HEK293 (cell line): Measurements from ENCODE around the gene CAT.

Experiments used
- OSR2 ChIP-seq: fragments of 450-650 bp; formaldehyde crosslinking; IDR thresholded peaks from 2 replicates; pipeline ENCODE4 v1.5.1; 2016; ENCODE audit warnings: missing biosample characterization, missing genetic modification characterization
- TCF7L2 ChIP-seq: IDR thresholded peaks from 2 replicates; pipeline ENCODE4 v1.6.1; 2011; ENCODE audit warnings: low read depth, mild to moderate bottlenecking, inconsistent platforms, low read length, moderate library complexity, borderline replicate concordance
- ZBTB1 ChIP-seq: fragments of 450-650 bp; formaldehyde crosslinking; IDR thresholded peaks from 2 replicates; pipeline ENCODE4 v1.5.1; 2016; ENCODE audit warnings: missing biosample characterization, missing genetic modification characterization
- ZNF350 ChIP-seq: fragments of 450-650 bp; formaldehyde crosslinking; IDR thresholded peaks from 2 replicates; pipeline ENCODE4 v1.5.0; 2017; ENCODE audit warnings: missing biosample characterization, mild to moderate bottlenecking, missing genetic modification characterization
- TF ChIP-seq, protein P1 (sequence below): fragments of 450-650 bp; formaldehyde crosslinking; IDR thresholded peaks from 2 replicates; pipeline ENCODE4 v1.5.1; 2016; ENCODE audit warnings: missing biosample characterization, missing genetic modification characterization

DNA sequence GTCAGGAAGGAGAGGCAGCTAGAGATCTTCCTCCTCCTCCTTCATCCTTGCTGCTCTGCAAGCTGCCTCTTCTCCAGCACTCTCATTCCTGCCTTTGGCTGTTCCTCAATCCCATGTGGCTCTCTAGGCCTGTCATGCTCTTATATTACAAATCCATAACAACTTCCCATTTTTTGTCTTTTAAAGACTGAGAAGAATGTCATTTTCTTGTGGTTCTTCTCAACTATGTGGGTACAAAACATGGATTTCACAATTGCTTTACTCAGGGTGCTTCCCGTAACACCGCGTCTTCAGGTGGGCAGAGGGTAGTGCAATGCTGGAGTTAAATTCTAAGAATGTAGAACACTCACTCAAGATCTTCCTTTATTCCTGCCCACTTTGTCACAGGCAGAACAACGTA lies 6.8 kb upstream of the CAT start:
- TF ChIP-seq, protein P1, sequence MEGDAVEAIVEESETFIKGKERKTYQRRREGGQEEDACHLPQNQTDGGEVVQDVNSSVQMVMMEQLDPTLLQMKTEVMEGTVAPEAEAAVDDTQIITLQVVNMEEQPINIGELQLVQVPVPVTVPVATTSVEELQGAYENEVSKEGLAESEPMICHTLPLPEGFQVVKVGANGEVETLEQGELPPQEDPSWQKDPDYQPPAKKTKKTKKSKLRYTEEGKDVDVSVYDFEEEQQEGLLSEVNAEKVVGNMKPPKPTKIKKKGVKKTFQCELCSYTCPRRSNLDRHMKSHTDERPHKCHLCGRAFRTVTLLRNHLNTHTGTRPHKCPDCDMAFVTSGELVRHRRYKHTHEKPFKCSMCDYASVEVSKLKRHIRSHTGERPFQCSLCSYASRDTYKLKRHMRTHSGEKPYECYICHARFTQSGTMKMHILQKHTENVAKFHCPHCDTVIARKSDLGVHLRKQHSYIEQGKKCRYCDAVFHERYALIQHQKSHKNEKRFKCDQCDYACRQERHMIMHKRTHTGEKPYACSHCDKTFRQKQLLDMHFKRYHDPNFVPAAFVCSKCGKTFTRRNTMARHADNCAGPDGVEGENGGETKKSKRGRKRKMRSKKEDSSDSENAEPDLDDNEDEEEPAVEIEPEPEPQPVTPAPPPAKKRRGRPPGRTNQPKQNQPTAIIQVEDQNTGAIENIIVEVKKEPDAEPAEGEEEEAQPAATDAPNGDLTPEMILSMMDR: no peak
- TF ChIP-seq ZNF350 (no peak), OSR2 (no peak), ZBTB1 (tag by site-specific recombination) (no peak), TCF7L2 (no peak)
